Measurements from ENCODE around the gene ANKRD63. TPM values are rescaled to one million over a fixed set of nuclear protein-coding genes. Genes with fewer than 3 reads are reported as not detected.

ANKRD63 gene
- total and polyA plus RNA-seq, 10 of the 15 experiments (the other 5 are each of a cell fraction or from before 2014, with no cell fraction given), result not detected

DNA sequence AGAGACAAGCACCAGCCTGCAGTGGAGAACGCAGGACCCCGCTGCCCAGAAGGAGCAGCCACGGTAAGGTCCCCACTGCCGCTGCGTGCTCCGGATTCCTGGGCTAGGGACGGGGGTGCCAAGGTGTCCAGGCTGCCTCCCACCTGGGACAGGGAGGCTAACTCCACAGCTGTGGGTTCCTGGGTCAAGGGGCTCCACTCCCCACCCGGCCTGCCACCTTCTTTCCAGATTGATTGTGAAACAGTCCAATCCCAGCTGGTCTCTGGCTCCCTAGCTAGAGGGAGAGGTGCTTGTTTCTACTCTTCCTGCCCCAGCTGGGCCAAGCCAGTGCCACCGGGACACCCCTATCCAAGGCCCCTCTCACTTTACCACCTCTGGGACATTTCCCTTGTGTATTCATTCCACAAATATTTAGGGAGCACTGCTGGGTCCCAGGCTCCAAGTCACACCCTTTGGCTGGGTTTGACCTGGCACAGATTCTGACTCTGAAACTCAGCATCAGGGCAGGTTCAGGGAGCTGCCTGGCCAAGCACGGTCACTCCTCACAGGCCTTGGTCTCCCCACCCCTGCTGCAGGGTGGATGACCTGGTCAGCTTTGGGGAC is 42.1 kb downstream of the ANKRD63 start (continued):
- TF ChIP-seq FOXM1 (IDR thresholded peaks at IDR 0.05; ENCODE audit: low read depth, low read length) (no peak), PAX8 (IDR thresholded peaks at IDR 0.05) (no peak), ATF7 (IDR thresholded peaks at IDR 0.05; ENCODE audit: low read depth) (no peak), NRF1 (conservative IDR thresholded peaks at IDR 0.05; ENCODE audit: low read depth, low read length) (no peak)
- TF ChIP-seq, protein P1, sequence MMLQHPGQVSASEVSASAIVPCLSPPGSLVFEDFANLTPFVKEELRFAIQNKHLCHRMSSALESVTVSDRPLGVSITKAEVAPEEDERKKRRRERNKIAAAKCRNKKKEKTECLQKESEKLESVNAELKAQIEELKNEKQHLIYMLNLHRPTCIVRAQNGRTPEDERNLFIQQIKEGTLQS (IDR thresholded peaks at IDR 0.05; ENCODE audit: borderline replicate concordance, extremely low read depth, low read depth, low read length), result no peak

DNA sequence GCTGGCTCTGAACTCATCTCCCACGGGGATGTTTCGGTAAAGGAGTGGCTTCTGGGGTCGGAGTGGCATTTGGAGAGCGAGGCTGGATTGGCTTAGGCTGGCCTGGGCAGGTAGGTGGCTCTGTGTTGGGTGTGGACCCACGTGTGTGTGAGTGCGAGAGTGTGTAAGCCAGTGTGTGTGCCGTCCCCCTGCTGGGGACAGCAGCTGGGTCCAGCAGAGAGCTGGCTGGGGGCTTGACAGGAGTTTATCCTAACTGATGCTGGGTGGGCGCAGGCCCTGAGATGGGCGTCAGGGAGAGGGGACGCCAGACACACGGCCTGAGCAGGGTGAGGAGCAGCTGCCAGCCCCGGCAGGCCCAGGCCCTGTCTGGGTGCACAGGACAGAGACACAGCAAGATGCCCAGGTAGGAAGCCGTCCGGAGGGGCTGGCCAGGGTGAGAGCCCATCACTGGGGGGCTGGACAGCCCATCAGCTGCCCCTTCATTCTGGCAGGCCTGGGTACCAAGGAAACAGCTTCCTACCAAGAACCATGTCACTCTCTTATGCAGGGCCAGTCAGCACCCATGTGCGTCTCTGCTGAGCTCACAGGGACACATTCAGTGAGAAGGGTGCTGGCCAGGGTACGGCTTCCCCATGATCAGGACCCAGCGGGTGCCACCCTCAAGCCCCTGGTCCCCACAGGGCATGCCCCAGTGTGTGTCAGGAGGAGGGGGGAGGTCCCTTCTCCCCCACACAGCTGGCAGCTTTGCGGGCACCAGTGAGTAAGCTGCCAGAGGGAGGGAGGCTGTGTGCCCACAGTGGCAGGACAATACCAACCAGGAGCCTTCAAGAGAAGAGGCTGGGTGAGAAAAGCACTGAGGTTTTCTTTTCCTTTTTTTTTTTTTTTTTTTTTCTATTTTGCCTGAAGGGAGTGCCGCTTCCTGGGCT is 42.9 kb downstream of the ANKRD63 start:
- Histone ChIP-seq H3K4me3 (no peak overlapping the region), H3K4me2 (ENCODE audit: control insufficient read depth, insufficient read depth) (no peak overlapping the region), H3K9me3 (replicated peaks; ENCODE audit: control insufficient read depth, insufficient read depth, low read length) (no peaks in the 10 kb centered on the region), H3K9ac (ENCODE audit: control insufficient read depth, insufficient read depth, low read length) (no peak overlapping the region), H2AFZ (ENCODE audit: control insufficient read depth, low read depth, low read length) (no peak overlapping the region), H3K27ac (ENCODE audit: control insufficient read depth, insufficient read depth) (no peak overlapping the region), H3K36me3 (ENCODE audit: control insufficient read depth in 2 of 2, insufficient read depth in 2 of 2, low read length in 1 of 2) (no peaks in the 10 kb centered on the region), H3K4me1 (ENCODE audit: control insufficient read depth, insufficient read depth, low read length) (peaks cover 7% of the 10 kb centered on the region), H4K20me1 (ENCODE audit: control insufficient read depth, insufficient read depth) (no peaks in the 10 kb centered on the region), H3K27me3 (replicated peaks in 1 of 2; ENCODE audit: control insufficient read depth in 2 of 2, insufficient read depth in 2 of 2, low read length in 1 of 2) (no peaks in the 10 kb centered on the region; a peak in 1 of 4 replicates), H3K79me2 (ENCODE audit: control insufficient read depth, insufficient read depth, low read length) (no peaks in the 10 kb centered on the region)
- RAD21 ChIA-PET (ENCODE audit: unreplicated experiment), result interaction anchor here (1.4 kb wide), 1 partner anchor 35 kb away, joined by 4 read pairs; no protein-coding TSS in a partner anchor
- FAIRE-seq, result no peak
- in situ Hi-C loops (cut with MboI), result no loop called here
- POLR2A ChIA-PET, result no interaction called here
- ATAC-seq, result 0 out of 3 replicates have a peak, but pooled peaks have one; percentile 9
- SMC1A ChIA-PET (ENCODE audit: uncharacterized antibody, unreplicated experiment), result interaction anchor here (1.2 to 1.5 kb wide), 2 partner anchors 13 to 29 kb away, joined by 4 to 5 read pairs; no protein-coding TSS in a partner anchor
- intact Hi-C loops (cut with micrococcal nuclease; ENCODE audit: unreplicated experiment), result no loop called here
- no peak for DNase-seq (ENCODE audit: low read depth, low spot score)
- 65% methylated on average over 16 of the region's 19 CpGs for WGBS (ENCODE audit: insufficient coverage, insufficient replicate concordance, low lambda C conversion rate, missing lambda C conversion rate)
- BruUV-seq (replicated peaks), result no TSS peak
- CTCF ChIA-PET, result interaction anchor here (1.1 to 2.2 kb wide), 5 partner anchors 10 to 98 kb away, joined by 3 to 15 read pairs (median 6); no protein-coding TSS in a partner anchor
- TF ChIP-seq, protein P2, sequence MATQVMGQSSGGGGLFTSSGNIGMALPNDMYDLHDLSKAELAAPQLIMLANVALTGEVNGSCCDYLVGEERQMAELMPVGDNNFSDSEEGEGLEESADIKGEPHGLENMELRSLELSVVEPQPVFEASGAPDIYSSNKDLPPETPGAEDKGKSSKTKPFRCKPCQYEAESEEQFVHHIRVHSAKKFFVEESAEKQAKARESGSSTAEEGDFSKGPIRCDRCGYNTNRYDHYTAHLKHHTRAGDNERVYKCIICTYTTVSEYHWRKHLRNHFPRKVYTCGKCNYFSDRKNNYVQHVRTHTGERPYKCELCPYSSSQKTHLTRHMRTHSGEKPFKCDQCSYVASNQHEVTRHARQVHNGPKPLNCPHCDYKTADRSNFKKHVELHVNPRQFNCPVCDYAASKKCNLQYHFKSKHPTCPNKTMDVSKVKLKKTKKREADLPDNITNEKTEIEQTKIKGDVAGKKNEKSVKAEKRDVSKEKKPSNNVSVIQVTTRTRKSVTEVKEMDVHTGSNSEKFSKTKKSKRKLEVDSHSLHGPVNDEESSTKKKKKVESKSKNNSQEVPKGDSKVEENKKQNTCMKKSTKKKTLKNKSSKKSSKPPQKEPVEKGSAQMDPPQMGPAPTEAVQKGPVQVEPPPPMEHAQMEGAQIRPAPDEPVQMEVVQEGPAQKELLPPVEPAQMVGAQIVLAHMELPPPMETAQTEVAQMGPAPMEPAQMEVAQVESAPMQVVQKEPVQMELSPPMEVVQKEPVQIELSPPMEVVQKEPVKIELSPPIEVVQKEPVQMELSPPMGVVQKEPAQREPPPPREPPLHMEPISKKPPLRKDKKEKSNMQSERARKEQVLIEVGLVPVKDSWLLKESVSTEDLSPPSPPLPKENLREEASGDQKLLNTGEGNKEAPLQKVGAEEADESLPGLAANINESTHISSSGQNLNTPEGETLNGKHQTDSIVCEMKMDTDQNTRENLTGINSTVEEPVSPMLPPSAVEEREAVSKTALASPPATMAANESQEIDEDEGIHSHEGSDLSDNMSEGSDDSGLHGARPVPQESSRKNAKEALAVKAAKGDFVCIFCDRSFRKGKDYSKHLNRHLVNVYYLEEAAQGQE (IDR thresholded peaks at IDR 0.05; ENCODE audit: low read depth, low read length), result no peak
- TF ChIP-seq ZNF217 (IDR thresholded peaks at IDR 0.05) (no peak), SUZ12 (IDR thresholded peaks at IDR 0.05; ENCODE audit: unreplicated experiment) (no peak), CREB1 (IDR thresholded peaks at IDR 0.05; ENCODE audit: low read depth) (no peak), ZNF207 (IDR thresholded peaks at IDR 0.05; ENCODE audit: borderline replicate concordance) (no peak), BACH1 (IDR thresholded peaks at IDR 0.05; ENCODE audit: borderline replicate concordance) (no peak), BRCA1 (IDR thresholded peaks at IDR 0.05; ENCODE audit: low read depth, low read length) (no peak), SREBF2 (IDR thresholded peaks at IDR 0.05; ENCODE audit: low read length) (no peak), NR2F1 (conservative IDR thresholded peaks at IDR 0.05) (no peak), E2F4 (IDR thresholded peaks at IDR 0.05; ENCODE audit: low read depth, low read length) (no peak), PAX8 (IDR thresholded peaks at IDR 0.05) (no peak), HCFC1 (IDR thresholded peaks at IDR 0.05; ENCODE audit: low read length) (no peak)

Data from GM12878 (cell line).